GM18951 (cell line): ENCODE data around the gene FBXO9.
"Not testable (repeated sequence)": the region's sequence is repeated elsewhere in the genome, so short reads cannot be mapped to it uniquely, and the experiment has no call there.

Experiments
- POLR2A ChIP-seq: IDR thresholded peaks from 4 replicates; pipeline ENCODE4 v1.6.1; 2011; ENCODE audit warnings: mild to moderate bottlenecking; ENCODE audit not compliant: insufficient read length, insufficient read depth; ENCODE audit errors: extremely low read depth
- in situ Hi-C: fragments of 300-500 bp; cut with MboI; formaldehyde crosslinking; loops from one replicate; pipeline ENCODE4 v1.12.0; 2022; ENCODE audit warnings: low sequenced_read_pairs, mixed read lengths, inconsistent platforms; ENCODE audit not compliant: unreplicated experiment

Gene FBXO9

GRCh38 chr6:53056273-53056672, 8.9 kb upstream of the FBXO9 start:
- no peak for TF ChIP-seq POLR2A
- in situ Hi-C loops = no loop called here

DNA sequence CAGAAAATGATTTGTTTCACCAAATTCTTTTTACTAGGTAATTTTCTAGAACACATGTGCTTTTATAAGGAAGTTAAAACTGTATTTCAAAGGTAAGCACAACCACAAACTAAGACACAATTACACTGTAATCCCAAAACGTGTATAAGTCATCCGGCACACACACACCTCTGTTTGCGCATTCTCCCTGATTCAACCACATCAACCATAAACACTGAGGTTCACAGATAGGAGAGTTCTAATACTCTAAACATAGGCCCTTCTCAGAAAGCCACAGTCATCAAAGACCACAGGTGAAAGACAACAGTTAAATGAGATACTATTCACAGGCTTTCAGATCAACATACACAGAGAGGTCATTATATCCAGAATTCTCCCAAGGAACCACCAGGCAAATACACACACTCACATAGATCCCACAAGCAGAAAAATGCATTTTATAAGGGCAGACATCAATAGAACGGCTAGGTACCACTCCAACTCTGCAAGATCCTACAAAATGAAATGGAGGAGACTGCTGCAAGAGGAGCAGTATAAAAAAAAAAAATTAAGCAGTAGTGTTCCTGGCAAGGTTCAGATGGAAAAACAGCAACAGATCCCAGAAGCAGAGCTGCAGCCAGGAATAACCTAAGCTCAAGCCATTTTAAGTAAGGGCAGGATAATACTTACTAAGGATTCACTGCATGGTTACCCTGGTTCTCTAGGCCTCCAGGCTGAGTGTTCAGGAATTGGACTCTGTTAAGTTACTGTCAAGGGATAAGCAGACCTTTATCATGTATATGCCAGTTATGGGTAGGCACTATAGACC, 6.6 kb upstream of the FBXO9 start:
- in situ Hi-C loops = no loop called here
- TF ChIP-seq POLR2A = no peak

GRCh38 chr6:53059648-53060589, 5.3 kb upstream of the FBXO9 start:
- in situ Hi-C loops = no loop called here
- no peak for TF ChIP-seq POLR2A

GRCh38 chr6:53062169-53062539, 3.0 kb upstream of the FBXO9 start:
- no peak for TF ChIP-seq POLR2A
- in situ Hi-C loops = no loop called here

GRCh38 chr6:53064255-53064654, 949 bp upstream of the FBXO9 start:
- in situ Hi-C loops = not testable (repeated sequence)

DNA sequence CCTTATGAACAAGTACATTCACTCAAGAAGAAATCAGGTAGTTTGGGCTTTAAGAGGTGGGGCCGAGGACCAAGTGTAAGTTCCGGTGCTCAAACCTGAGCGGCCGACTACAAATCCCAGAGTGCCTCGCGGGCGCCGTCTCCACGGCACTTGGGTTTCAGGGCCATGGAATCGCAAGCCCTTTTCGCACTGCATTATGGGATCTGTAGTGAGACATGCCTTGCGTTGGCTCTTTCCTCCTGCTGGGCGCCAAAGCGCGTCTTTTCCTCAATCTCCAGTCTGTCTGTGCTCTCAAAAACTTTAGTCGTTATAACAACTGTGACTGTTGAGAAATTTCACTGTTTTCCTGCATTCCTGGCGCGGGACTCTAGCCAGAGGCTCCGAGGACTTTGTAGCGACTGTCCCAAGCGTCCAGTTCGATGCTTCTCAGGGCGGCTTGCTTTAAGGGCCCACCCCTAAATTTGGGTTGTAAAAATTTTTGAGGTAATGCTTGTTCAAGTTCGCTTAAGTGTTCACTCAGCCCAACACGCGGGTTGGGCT, 408 bp upstream of the FBXO9 start:
- in situ Hi-C loops = no loop called here
- no peak for TF ChIP-seq POLR2A

- in situ Hi-C loops = no loop called here
Observed at GRCh38 chr6:53066077-53066417, 843 bp downstream of the FBXO9 start.

DNA sequence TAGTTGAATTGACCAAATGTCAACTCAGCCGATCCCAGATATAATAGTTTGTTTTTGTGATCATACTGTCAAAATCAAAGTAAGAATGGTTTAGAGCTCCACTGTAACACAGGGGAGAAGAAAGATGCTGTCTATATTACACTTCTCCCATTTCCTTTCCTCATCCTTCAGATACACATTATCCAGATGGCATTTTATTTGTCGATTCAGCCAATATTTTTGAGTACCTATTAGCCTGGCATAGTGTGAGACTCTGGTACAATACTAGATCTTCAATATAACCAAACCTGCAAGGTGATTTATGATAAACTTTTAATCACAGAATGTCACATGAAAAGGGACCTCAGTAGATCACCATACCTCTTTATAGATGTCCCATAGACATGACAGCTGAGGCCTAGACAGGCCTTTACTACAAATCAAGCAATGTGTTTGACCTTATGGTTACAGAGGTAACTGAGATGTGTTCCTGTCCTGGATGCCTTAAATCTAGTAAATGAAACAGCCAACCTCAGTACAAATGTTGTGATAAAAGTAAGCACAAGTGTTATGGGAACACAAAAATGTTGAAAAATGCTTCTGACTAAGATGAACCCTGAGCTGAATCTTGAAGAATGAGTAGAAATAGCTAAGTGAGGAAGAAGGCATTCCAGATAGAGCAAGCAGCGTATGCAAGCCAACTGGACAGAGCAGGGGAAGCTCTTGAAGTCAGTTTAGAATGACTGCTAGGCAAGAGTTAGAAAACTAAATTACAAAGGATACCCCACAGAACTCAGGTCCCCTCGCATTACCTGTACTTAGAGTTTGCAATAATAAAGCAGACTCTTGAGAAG, 1.9 kb downstream of the FBXO9 start:
- in situ Hi-C loops = no loop called here
- TF ChIP-seq POLR2A = no peak

More at GRCh38 chr6:53066077-53066417, 843 bp downstream of the FBXO9 start:
- no peak for TF ChIP-seq POLR2A

GRCh38 chr6:53067849-53068361, 2.7 kb downstream of the FBXO9 start:
- in situ Hi-C loops = no loop called here
- TF ChIP-seq POLR2A = no peak

DNA sequence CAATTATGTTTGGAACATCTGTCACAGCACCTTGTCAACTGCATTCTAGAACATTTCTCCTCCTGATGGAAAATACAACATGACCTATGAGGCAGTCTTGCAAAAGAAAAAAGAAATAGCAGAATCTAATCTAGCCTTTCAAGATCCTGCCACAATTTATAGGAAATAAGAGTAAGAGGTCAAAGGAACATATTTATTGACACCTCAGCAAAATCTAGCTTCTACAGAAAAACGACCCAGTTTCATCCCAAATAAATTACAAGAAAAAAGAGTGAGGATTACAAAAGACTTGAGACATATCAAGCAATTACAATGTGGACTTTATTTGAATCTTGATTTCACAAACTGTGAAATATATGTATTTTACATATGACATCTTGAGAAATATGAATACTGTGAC, 4.2 kb downstream of the FBXO9 start:
- in situ Hi-C loops = no loop called here
- no peak for TF ChIP-seq POLR2A

- in situ Hi-C loops = no loop called here
- TF ChIP-seq POLR2A = no peak
Observed at GRCh38 chr6:53070806-53071205, 5.6 kb downstream of the FBXO9 start.

DNA sequence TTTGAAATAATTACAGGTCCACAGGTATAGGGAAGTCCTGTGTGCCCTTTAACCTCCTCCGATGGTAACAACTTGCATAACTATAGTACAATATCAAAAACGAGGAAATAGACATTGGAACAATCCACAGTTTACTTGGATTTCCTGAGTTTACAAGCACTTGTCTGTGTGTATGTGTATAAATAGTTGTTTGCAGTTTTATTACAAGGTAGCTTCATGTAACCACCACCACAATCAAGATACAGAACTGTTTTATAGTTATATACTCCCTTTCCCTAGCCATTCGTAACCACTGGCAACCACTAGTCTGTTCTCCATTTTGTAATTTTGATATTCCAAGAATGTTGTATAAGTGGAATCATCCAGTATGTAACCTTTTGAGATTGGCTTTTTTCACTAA, 9.1 kb downstream of the FBXO9 start:
- no peak for TF ChIP-seq POLR2A
- in situ Hi-C loops = no loop called here

- in situ Hi-C loops = no loop called here
- no peak for TF ChIP-seq POLR2A
Observed at GRCh38 chr6:53080813-53081212, 15.6 kb downstream of the FBXO9 start.
